ENCODE measurements around the gene MORN1. TPM values are rescaled to one million over a fixed set of nuclear protein-coding genes. Genes with fewer than 3 reads are reported as not detected.

MORN1 gene
- total and polyA plus RNA-seq, 8 donors, result 2.6 to 18.1 (median 5.7) TPM

DNA sequence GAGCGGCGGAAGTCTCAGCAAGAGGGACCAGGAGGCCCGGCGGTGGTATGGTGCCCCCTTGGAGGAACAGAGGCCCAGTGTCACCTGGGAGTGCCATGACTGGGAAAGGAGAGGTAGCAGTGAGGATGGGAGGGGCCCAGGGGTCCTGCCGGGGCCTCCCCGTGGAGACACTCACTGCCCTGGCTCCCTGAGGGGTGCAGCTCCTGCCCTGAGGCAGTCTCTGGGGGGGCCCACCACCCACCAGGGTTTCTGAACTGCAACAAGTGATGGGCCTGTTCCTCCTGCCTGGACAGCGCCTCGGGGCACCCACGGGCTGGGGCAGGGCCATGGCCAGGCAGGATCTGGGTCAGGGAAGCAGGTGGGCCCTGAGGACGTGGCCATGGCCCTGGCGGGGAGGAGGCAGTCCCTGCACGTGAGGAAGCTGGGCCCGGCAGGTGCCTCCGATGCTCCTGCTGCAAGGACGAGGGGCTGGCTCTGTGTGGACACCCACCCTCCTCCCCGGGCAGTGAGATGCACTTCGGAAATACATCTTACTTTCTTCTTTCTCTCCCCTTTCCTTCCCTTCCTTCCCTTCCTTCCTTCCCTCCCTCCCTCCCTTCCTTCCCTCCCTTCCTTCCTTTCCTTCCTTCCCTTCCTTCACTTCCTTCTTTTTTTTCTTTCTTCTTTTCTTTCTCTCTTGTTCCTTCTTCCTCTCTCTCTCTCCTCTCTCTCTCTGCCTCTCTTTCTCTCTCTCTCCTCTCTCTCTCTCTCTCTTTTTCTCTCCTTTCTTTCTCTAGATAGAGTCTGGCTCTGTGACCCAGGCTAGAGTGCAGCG is 66.6 kb downstream of the MORN1 start:
- intact Hi-C loops (cut with DNase I; ENCODE audit: low total_unique reads), result no loop called here
- Histone ChIP-seq H3K4me1 (peaks cover 24 to 33% (median 28%) of the 10 kb centered on the region in 4 donors), H3K27ac (no peak overlapping the region), H3K4me3 (no peak overlapping the region), H3K9me3 (no peaks in the 10 kb centered on the region), H3K36me3 (no peaks in the 10 kb centered on the region), H3K27me3 (peaks cover 0 to 16% (median 13%) of the 10 kb centered on the region in 3 donors)
- 87 to 92% (median 90%) methylated on average over 15 to 18 of the region's 18 CpGs for WGBS, 5 donors
- DNase-seq, result no peak
- TF ChIP-seq, protein P1, sequence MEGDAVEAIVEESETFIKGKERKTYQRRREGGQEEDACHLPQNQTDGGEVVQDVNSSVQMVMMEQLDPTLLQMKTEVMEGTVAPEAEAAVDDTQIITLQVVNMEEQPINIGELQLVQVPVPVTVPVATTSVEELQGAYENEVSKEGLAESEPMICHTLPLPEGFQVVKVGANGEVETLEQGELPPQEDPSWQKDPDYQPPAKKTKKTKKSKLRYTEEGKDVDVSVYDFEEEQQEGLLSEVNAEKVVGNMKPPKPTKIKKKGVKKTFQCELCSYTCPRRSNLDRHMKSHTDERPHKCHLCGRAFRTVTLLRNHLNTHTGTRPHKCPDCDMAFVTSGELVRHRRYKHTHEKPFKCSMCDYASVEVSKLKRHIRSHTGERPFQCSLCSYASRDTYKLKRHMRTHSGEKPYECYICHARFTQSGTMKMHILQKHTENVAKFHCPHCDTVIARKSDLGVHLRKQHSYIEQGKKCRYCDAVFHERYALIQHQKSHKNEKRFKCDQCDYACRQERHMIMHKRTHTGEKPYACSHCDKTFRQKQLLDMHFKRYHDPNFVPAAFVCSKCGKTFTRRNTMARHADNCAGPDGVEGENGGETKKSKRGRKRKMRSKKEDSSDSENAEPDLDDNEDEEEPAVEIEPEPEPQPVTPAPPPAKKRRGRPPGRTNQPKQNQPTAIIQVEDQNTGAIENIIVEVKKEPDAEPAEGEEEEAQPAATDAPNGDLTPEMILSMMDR (IDR thresholded peaks at IDR 0.05), result no peak
- TF ChIP-seq POLR2AphosphoS5 (IDR thresholded peaks at IDR 0.05) (no peak), EP300 (IDR thresholded peaks at IDR 0.05) (no peak), POLR2A (IDR thresholded peaks at IDR 0.05) (no peak)

DNA sequence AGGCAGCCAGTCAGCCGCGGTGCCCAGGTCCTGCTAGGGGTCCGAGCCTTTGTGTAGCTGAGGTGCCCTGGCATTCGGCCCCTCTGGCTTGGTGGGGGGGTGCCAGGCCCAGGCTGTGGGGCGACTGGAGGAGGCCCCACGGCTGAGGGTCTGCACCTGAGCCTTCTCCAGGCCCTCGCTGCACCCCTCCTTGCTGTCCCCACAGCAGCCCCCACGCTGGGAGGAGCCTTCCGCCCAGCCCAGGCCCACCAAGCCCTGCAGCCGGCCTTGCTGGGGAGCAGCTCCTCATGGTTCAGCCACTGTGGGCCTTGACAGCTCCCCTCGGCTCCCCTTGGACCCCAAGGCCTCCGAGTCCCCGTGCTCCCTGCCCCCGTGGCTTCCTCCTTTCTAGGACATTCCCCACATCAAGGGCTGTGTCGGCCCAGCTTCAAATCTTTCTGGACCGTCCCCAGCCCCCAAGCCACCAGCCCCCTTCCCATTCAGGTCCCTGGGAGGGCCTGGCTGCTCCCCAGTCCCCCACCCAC is 67.8 kb downstream of the MORN1 start:
- DNase-seq, result no peak
- TF ChIP-seq, protein P1 (IDR thresholded peaks at IDR 0.05), result no peak
- TF ChIP-seq EP300 (IDR thresholded peaks at IDR 0.05) (no peak), POLR2AphosphoS5 (IDR thresholded peaks at IDR 0.05) (no peak), POLR2A (IDR thresholded peaks at IDR 0.05) (no peak)
- Histone ChIP-seq H3K27me3 (peaks cover 0 to 16% (median 13%) of the 10 kb centered on the region in 3 donors), H3K36me3 (no peaks in the 10 kb centered on the region), H3K9me3 (no peaks in the 10 kb centered on the region), H3K4me3 (no peak overlapping the region), H3K27ac (peak overlapping the region in 2 of 5 donors; percentile 72 to 81), H3K4me1 (peaks cover 25 to 34% (median 30%) of the 10 kb centered on the region in 4 donors)
- 89 to 97% (median 91%) methylated on average over 7 to 16 of the region's 16 CpGs for WGBS, 5 donors
- intact Hi-C loops (cut with DNase I; ENCODE audit: low total_unique reads), result no loop called here

DNA sequence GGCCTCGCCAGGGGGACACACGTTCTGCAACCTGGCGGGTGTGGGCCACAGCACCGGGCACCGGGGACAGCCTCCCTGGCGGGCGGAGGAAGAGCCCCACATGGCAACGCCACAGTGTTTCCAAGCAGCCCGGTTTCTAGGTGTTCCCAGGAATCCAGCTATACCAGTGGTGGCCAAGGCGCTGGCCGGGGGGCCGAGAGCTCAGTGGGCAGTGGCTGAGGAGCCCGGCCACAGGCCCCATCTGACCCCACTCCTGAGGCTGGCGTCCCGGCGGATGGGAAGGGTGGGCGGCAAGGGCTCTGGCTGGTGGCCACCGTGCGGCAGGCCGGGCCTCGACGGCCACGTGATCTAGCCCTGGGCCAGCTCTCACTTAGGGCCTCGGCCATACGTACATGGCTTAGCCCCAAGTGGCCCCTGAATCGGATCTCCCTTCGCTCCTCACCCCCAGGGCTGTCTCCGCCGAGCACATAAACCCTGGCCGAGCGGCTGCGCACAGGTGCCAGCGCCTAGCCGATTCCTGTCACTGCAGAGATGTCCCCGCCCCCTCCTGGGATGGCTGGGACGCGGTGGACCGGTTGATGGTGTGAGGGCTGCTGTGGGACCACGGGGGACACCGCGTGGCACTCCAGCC is 68.7 kb downstream of the MORN1 start:
- peak in 1 of 2 donors; percentile 87 for DNase-seq
- Histone ChIP-seq H3K36me3 (no peaks in the 10 kb centered on the region), H3K27ac (peak overlapping the region in 4 of 5 donors; percentile 65 to 81 (median 70)), H3K9me3 (no peaks in the 10 kb centered on the region), H3K4me3 (peak overlapping the region in 3 of 4 donors; percentile 3 to 18 (median 17)), H3K4me1 (peaks cover 25 to 34% (median 30%) of the 10 kb centered on the region in 4 donors), H3K27me3 (peaks cover 0 to 16% (median 13%) of the 10 kb centered on the region in 3 donors)
- intact Hi-C loops (cut with DNase I; ENCODE audit: low total_unique reads), result no loop called here
- WGBS, 5 donors, result 67 to 88% (median 69%) methylated on average over 27 to 41 of the region's 41 CpGs
- TF ChIP-seq POLR2AphosphoS5 (IDR thresholded peaks at IDR 0.05) (no peak), EP300 (IDR thresholded peaks at IDR 0.05) (no peak)

DNA sequence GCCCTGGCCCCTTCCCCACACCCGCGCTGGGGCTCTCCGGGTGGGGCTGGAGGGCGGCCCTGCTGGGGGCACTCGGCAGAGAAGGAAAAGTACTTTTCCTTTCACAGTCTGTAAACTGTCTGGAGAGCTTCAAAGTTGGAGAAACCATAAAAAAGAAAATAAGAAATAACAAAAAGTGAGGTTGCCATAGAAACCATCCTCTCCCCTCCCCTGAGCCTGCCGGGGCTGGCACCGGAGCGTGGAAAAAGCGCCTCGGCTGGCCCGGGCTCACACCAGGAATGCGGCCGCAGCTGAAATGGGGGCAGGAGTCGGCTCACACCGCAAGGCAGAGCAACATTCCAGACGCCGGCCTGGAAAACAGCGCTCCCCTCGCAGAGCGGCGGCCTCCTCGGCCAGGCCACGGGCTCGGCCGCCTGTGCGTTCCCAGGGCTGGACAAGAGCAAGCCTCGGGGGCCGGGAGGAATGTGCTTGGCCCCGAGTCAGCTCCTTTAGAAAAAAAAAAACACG is 69.2 kb downstream of the MORN1 start:
- Histone ChIP-seq H3K9me3 (no peaks in the 10 kb centered on the region), H3K36me3 (no peaks in the 10 kb centered on the region), H3K4me3 (peak overlapping the region in 3 of 4 donors; percentile 3 to 18 (median 17)), H3K27ac (peak overlapping the region in 4 of 5 donors; percentile 65 to 81 (median 70)), H3K4me1 (peaks cover 25 to 34% (median 30%) of the 10 kb centered on the region in 4 donors), H3K27me3 (peaks cover 0 to 16% (median 13%) of the 10 kb centered on the region in 3 donors)
- 6 to 7% (median 6%) methylated on average over 27 to 30 of the region's 30 CpGs for WGBS, 5 donors
- DNase-seq, result peak; percentile 64 to 95
- TF ChIP-seq POLR2A (IDR thresholded peaks at IDR 0.05) (no peak), POLR2AphosphoS5 (IDR thresholded peaks at IDR 0.05) (peak in 1 of 3 donors; percentile 20)
- intact Hi-C loops (cut with DNase I; ENCODE audit: low total_unique reads), result no loop called here
